ENCODE measurements around the gene ADCYAP1. TPM values are rescaled to one million over a fixed set of nuclear protein-coding genes. Genes with fewer than 3 reads are reported as not detected.

Gene ADCYAP1
- total RNA-seq, 1 donor from 2014 or later, result not detected

GRCh38 chr18:959854-960253 lies 55.2 kb downstream of the ADCYAP1 start:
- intact Hi-C loops (cut with micrococcal nuclease), result no loop called here

Other genes starting within 250 kb of the ADCYAP1 start
- gene TYMS, start 247.2 kb upstream of the ADCYAP1 start, total RNA-seq, result 213 and 224 TPM in 2 replicates
- gene ENOSF1, start 192.2 kb upstream of the ADCYAP1 start, total RNA-seq, result 74.9 and 77.3 TPM in 2 replicates
- gene YES1, start 92.6 kb upstream of the ADCYAP1 start, total RNA-seq, result 11.2 and 12.8 TPM in 2 replicates

All from T-helper 1 cell treated with Interleukin-12 subunit alpha and Interleukin-12 subunit beta and Interleukin-4 antibody, amounts not matched to agents 30 ng/mL and 1 ng/mL, for 36 hours (primary cell).